Activated effector memory CD4-positive, alpha-beta T cell treated with Interleukin-2 at 50 U/mL for 16 hours (primary cell): ENCODE data around the gene TOPORS.
"Not testable (repeated sequence)": the region's sequence is repeated elsewhere in the genome, so short reads cannot be mapped to it uniquely, and the experiment has no call there.

Source experiments
- DNase-seq: peaks from one replicate; pipeline ENCODE4 v3.0.0-alpha.2; 2020

The TOPORS gene

GRCh38 chr9:32565967-32566366, 13.6 kb upstream of the TOPORS start:
- no peak for DNase-seq

GRCh38 chr9:32558408-32558934, 6.1 kb upstream of the TOPORS start:
- DNase-seq = no peak

- no peak for DNase-seq
Observed at GRCh38 chr9:32554591-32554990, 2.2 kb upstream of the TOPORS start.

- DNase-seq = no peak
Observed at GRCh38 chr9:32554107-32554506, 1.7 kb upstream of the TOPORS start.

GRCh38 chr9:32551276-32552051, 922 bp downstream of the TOPORS start:
- DNase-seq = peak; percentile 29

- DNase-seq = peak; percentile 91
Observed at GRCh38 chr9:32550562-32551275, 1.7 kb downstream of the TOPORS start.

- DNase-seq = no peak
Observed at GRCh38 chr9:32550150-32550561, 2.2 kb downstream of the TOPORS start.

GRCh38 chr9:32548213-32548612, 4.2 kb downstream of the TOPORS start:
- DNase-seq = not testable (repeated sequence)

- no peak for DNase-seq
Observed at GRCh38 chr9:32545884-32546283, 6.5 kb downstream of the TOPORS start.

- no peak for DNase-seq
Observed at GRCh38 chr9:32543047-32543446, 9.3 kb downstream of the TOPORS start.

GRCh38 chr9:32533816-32534215, 18.6 kb downstream of the TOPORS start:
- no peak for DNase-seq

- no peak for DNase-seq
Observed at GRCh38 chr9:32533336-32533735, 19.1 kb downstream of the TOPORS start.

- no peak for DNase-seq
Observed at GRCh38 chr9:32526707-32527048, 25.7 kb downstream of the TOPORS start.

GRCh38 chr9:32526041-32526706, 26.2 kb downstream of the TOPORS start, which contains the start of gene RIGI:
Gene RIGI (minus strand): TSS chr9:32526196. CDS start chr9:32526166, 30 bp downstream.
- DNase-seq = peak; percentile 68

GRCh38 chr9:32525709-32526030, 26.7 kb downstream of the TOPORS start:
- no peak for DNase-seq

GRCh38 chr9:32524892-32525708, 27.3 kb downstream of the TOPORS start:
- DNase-seq = no peak

- DNase-seq = not testable (repeated sequence)
Observed at GRCh38 chr9:32524558-32524891, 27.9 kb downstream of the TOPORS start.

- no peak for DNase-seq
Observed at GRCh38 chr9:32523910-32524309, 28.5 kb downstream of the TOPORS start.

GRCh38 chr9:32518276-32518675, 34.1 kb downstream of the TOPORS start:
- no peak for DNase-seq

GRCh38 chr9:32516241-32516640, 36.1 kb downstream of the TOPORS start:
- DNase-seq = no peak

- DNase-seq = no peak
Observed at GRCh38 chr9:32508728-32509127, 43.7 kb downstream of the TOPORS start.

GRCh38 chr9:32503008-32503407, 49.4 kb downstream of the TOPORS start:
- no peak for DNase-seq

- no peak for DNase-seq
Observed at GRCh38 chr9:32502464-32502863, 49.9 kb downstream of the TOPORS start.
